Activated CD4-positive, alpha-beta T cell treated with anti-CD3 and anti-CD28 coated beads, Interleukin-2, amount 50 U/mL, for 48 hours (primary cell): ENCODE data around the gene MYO16.

Experiments
- DNase-seq, 2 experiments: peaks; one replicate each; pipeline ENCODE4 v3.0.0-alpha.2; 2020

MYO16 gene

GRCh38 chr13:109139346-109139745 is 509.9 kb downstream of the MYO16 start:
- no peak for DNase-seq

GRCh38 chr13:109140054-109140453 is 510.6 kb downstream of the MYO16 start:
- DNase-seq: no peak

- DNase-seq: no peak
Observed at GRCh38 chr13:109140479-109141349, 511.3 kb downstream of the MYO16 start.

- DNase-seq: no peak
Observed at GRCh38 chr13:109141706-109142105, 512.3 kb downstream of the MYO16 start.

GRCh38 chr13:109144693-109145437 is 515.5 kb downstream of the MYO16 start:
- DNase-seq: no peak

GRCh38 chr13:109145631-109146030 is 516.2 kb downstream of the MYO16 start:
- peak in 1 of 2 experiments; percentile 8 for DNase-seq

GRCh38 chr13:109146393-109146792 is 517.0 kb downstream of the MYO16 start:
- DNase-seq: no peak

GRCh38 chr13:109146912-109147647 is 517.7 kb downstream of the MYO16 start:
- no peak for DNase-seq

GRCh38 chr13:109148243-109148642 is 518.8 kb downstream of the MYO16 start:
- no peak for DNase-seq

GRCh38 chr13:109150696-109151095 is 521.3 kb downstream of the MYO16 start:
- DNase-seq: no peak

GRCh38 chr13:109151255-109151654 is 521.8 kb downstream of the MYO16 start:
- no peak for DNase-seq

- no peak for DNase-seq
Observed at GRCh38 chr13:109151696-109152095, 522.3 kb downstream of the MYO16 start.

- DNase-seq: no peak
Observed at GRCh38 chr13:109152311-109152820, 523.0 kb downstream of the MYO16 start.

- no peak for DNase-seq
Observed at GRCh38 chr13:109152941-109153340, 523.5 kb downstream of the MYO16 start.

- DNase-seq: no peak
Observed at GRCh38 chr13:109154146-109154545, 524.7 kb downstream of the MYO16 start.

- DNase-seq: no peak
Observed at GRCh38 chr13:109154546-109154945, 525.1 kb downstream of the MYO16 start.

GRCh38 chr13:109154966-109155761 is 525.8 kb downstream of the MYO16 start:
- DNase-seq: no peak

- DNase-seq: no peak
Observed at GRCh38 chr13:109156181-109156935, 526.9 kb downstream of the MYO16 start.

- no peak for DNase-seq
Observed at GRCh38 chr13:109157275-109157674, 527.9 kb downstream of the MYO16 start.

- no peak for DNase-seq
Observed at GRCh38 chr13:109158383-109158782, 529.0 kb downstream of the MYO16 start.

GRCh38 chr13:109159650-109160309 is 530.4 kb downstream of the MYO16 start:
- no peak for DNase-seq
